ENCODE measurements around the gene CFAP43. TPM values are rescaled to one million over a fixed set of nuclear protein-coding genes. Genes with fewer than 3 reads are reported as not detected.

Gene CFAP43
- total and polyA plus RNA-seq, 2 donors (not counting 1 experiment from before 2014, with no cell fraction given), result 0.12 TPM; not detected in 1

- H3K4me3 ChIP-seq (ENCODE audit: control extremely low read depth in 1 of 5, extremely low read depth in 1 of 5, insufficient read depth in 1 of 5, low read depth in 2 of 5, low read length in 4 of 5), result no peak overlapping the region
- H2AFZ ChIP-seq (ENCODE audit: insufficient read depth, low read depth, low read length, poor library complexity, severe bottlenecking), result no peak overlapping the region
- H3K4me2 ChIP-seq (replicated peaks; ENCODE audit: low read depth, low read length, poor library complexity, severe bottlenecking), result no peak overlapping the region
- no peak for ATAC-seq (ENCODE audit: low read depth)
- H3K36me3 ChIP-seq (replicated peaks in 1 of 2; ENCODE audit: control extremely low read depth in 1 of 2, control insufficient read depth in 1 of 2, extremely low read depth in 1 of 2, insufficient read depth in 2 of 2, low read length in 1 of 2), result no peaks in the 10 kb centered on the region
- H3K4me3 Mint-ChIP-seq, result no peak overlapping the region
- ChIA-PET POLR2A (no interaction called here), CTCF (no interaction called here)
- no peak overlapping the region for H3K27ac ChIP-seq (ENCODE audit: low read length in 2 of 2)
- H4K20me1 ChIP-seq (ENCODE audit: control insufficient read depth, insufficient read depth, low read length, poor library complexity, severe bottlenecking), result no peaks in the 10 kb centered on the region
- TF ChIP-seq, protein P1, sequence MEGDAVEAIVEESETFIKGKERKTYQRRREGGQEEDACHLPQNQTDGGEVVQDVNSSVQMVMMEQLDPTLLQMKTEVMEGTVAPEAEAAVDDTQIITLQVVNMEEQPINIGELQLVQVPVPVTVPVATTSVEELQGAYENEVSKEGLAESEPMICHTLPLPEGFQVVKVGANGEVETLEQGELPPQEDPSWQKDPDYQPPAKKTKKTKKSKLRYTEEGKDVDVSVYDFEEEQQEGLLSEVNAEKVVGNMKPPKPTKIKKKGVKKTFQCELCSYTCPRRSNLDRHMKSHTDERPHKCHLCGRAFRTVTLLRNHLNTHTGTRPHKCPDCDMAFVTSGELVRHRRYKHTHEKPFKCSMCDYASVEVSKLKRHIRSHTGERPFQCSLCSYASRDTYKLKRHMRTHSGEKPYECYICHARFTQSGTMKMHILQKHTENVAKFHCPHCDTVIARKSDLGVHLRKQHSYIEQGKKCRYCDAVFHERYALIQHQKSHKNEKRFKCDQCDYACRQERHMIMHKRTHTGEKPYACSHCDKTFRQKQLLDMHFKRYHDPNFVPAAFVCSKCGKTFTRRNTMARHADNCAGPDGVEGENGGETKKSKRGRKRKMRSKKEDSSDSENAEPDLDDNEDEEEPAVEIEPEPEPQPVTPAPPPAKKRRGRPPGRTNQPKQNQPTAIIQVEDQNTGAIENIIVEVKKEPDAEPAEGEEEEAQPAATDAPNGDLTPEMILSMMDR (IDR thresholded peaks at IDR 0.05), result no peak
- TF ChIP-seq EZH2 (IDR thresholded peaks at IDR 0.05; ENCODE audit: borderline replicate concordance, insufficient read depth, low read depth, low read length, poor library complexity, severe bottlenecking), result no peak
- 93% methylated on average over 1 of the region's 2 CpGs for WGBS (ENCODE audit: insufficient coverage)
- H3K9me3 Mint-ChIP-seq (ENCODE audit: insufficient read depth), result no peaks in the 10 kb centered on the region
- H3K27ac Mint-ChIP-seq, result no peak overlapping the region
- no peaks in the 10 kb centered on the region for H3K4me1 Mint-ChIP-seq
- no peak for DNase-seq
- no peaks in the 10 kb centered on the region for H3K27me3 ChIP-seq (replicated peaks in 1 of 4; ENCODE audit: control extremely low read depth in 1 of 4, control insufficient read depth in 3 of 4, insufficient read depth in 4 of 4, low read length in 3 of 4)
- no peaks in the 10 kb centered on the region for H3K4me1 ChIP-seq (ENCODE audit: control insufficient read depth in 2 of 2, insufficient read depth in 2 of 2, low read length in 2 of 2)
- intact Hi-C loops (cut with micrococcal nuclease), result no loop called here
- H3K79me2 ChIP-seq (ENCODE audit: control insufficient read depth, insufficient read depth, low read length), result no peaks in the 10 kb centered on the region
- H3K27me3 Mint-ChIP-seq, result no peaks in the 10 kb centered on the region
- H3K9ac ChIP-seq (ENCODE audit: low read length), result no peak overlapping the region
- H3K9me3 ChIP-seq (ENCODE audit: control extremely low read depth in 1 of 3, control insufficient read depth in 2 of 3, insufficient read depth in 1 of 3, low read length in 2 of 3), result peaks cover 0 to 1% (median 0%) of the 10 kb centered on the region in 3 donors
Measured at GRCh38 chr10:104096692-104097091, 135.5 kb downstream of the CFAP43 start.

- no peaks in the 10 kb centered on the region for H3K9me3 Mint-ChIP-seq (ENCODE audit: insufficient read depth)
- peaks cover 6% of the 10 kb centered on the region for H3K27me3 Mint-ChIP-seq
- H4K20me1 ChIP-seq (ENCODE audit: control insufficient read depth, insufficient read depth, low read length, poor library complexity, severe bottlenecking), result no peaks in the 10 kb centered on the region
- no peak overlapping the region for H3K4me3 ChIP-seq (ENCODE audit: control extremely low read depth in 1 of 5, extremely low read depth in 1 of 5, insufficient read depth in 1 of 5, low read depth in 2 of 5, low read length in 4 of 5)
- DNase-seq (no peak), ATAC-seq (ENCODE audit: low read depth) (no peak)
- no peak overlapping the region for H3K27ac Mint-ChIP-seq
- no peak overlapping the region for H3K4me3 Mint-ChIP-seq
- H2AFZ ChIP-seq (ENCODE audit: insufficient read depth, low read depth, low read length, poor library complexity, severe bottlenecking), result no peak overlapping the region
- POLR2A ChIA-PET, result no interaction called here
- H3K4me1 ChIP-seq (ENCODE audit: control insufficient read depth in 2 of 2, insufficient read depth in 2 of 2, low read length in 2 of 2), result no peaks in the 10 kb centered on the region
- no peak overlapping the region for H3K4me2 ChIP-seq (replicated peaks; ENCODE audit: low read depth, low read length, poor library complexity, severe bottlenecking)
- no peaks in the 10 kb centered on the region for H3K27me3 ChIP-seq (replicated peaks in 1 of 4; ENCODE audit: control extremely low read depth in 1 of 4, control insufficient read depth in 3 of 4, insufficient read depth in 4 of 4, low read length in 3 of 4)
- TF ChIP-seq, protein P1 (IDR thresholded peaks at IDR 0.05), result no peak
- TF ChIP-seq EZH2 (IDR thresholded peaks at IDR 0.05; ENCODE audit: borderline replicate concordance, insufficient read depth, low read depth, low read length, poor library complexity, severe bottlenecking), result no peak
- intact Hi-C loops (cut with micrococcal nuclease), result no loop called here
- H3K36me3 ChIP-seq (replicated peaks in 1 of 2; ENCODE audit: control extremely low read depth in 1 of 2, control insufficient read depth in 1 of 2, extremely low read depth in 1 of 2, insufficient read depth in 2 of 2, low read length in 1 of 2), result no peaks in the 10 kb centered on the region
- no peaks in the 10 kb centered on the region for H3K79me2 ChIP-seq (ENCODE audit: control insufficient read depth, insufficient read depth, low read length)
- CTCF ChIA-PET, result no interaction called here
- H3K4me1 Mint-ChIP-seq, result no peaks in the 10 kb centered on the region
- H3K9ac ChIP-seq (ENCODE audit: low read length), result no peak overlapping the region
- peaks cover 0 to 1% (median 0%) of the 10 kb centered on the region in 3 donors for H3K9me3 ChIP-seq (ENCODE audit: control extremely low read depth in 1 of 3, control insufficient read depth in 2 of 3, insufficient read depth in 1 of 3, low read length in 2 of 3)
- H3K27ac ChIP-seq (ENCODE audit: low read length in 2 of 2), result no peak overlapping the region
Measured at GRCh38 chr10:104092749-104093148, 139.4 kb downstream of the CFAP43 start.
